ENCODE measurements around the gene CECR2.
"Not testable (repeated sequence)": the region's sequence is repeated elsewhere in the genome, so short reads cannot be mapped to it uniquely, and the experiment has no call there.

CECR2 gene

GRCh38 chr22:17402293-17402692 is 33.0 kb downstream of the CECR2 start:
- DNase-seq (ENCODE audit: low spot score), result no peak
- FAIRE-seq, result no peak

DNA sequence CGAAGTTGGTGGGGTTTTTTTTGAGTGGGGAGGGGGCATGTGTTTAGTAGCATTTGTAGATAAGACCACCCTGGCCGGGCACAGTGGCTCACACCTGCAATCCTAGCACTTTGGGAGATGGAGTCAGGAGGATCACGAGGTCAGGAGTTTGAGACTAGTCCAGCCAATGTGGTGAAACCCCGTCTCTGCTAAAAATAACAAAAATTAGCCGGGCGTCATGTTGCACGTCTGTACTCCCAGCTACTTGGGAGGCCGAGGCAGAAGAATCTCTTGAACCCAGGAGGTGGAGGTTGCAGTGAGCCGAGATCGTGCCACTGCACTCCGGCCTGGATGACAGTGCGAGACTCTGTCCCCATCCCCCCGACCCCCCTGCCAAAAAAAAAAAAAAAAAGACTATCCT is 34.6 kb downstream of the CECR2 start:
- DNase-seq (ENCODE audit: low spot score) (no peak), FAIRE-seq (no peak)

DNA sequence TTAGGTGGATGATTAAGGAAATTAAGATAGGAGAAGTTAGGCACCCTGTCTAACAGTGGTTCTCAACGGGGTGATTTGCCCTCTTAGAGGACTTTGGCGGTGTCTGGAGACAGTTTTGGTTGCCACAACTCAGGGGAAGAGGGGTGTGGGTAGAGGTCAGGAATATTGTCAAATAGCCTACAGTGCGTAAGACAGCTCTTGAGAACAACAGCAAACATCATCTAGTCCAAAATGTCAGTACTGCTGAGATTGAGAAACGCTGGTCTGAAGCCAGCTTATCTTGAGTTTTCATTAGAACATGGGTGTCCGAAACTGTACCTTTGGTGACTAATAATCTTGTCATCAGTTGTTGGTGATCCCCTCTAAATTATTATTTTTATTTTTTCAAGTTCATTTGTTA is 38.4 kb downstream of the CECR2 start:
- DNase-seq (ENCODE audit: low spot score), result no peak
- no peak for FAIRE-seq

- no peak for DNase-seq (ENCODE audit: low spot score)
- FAIRE-seq, result no peak
Measured at GRCh38 chr22:17410576-17410975, 41.3 kb downstream of the CECR2 start.

DNA sequence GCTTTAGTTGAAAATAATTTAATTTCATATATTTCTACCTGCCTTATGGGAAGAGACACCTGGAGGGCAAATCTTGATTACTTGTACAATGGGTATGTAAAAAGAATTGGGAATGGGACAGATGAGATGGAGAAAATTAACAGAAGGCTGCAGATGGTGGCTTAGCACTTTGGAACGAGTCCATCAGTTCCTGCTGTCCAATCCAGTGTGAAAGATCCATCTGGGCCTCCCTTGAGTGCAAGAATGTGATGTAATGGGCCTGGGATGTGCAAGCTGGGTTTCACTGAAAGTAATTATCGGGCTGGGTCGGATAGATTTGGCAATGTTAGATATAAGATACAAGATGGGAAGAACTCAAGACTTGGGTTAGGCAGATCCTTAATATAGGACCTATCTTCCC is 42.0 kb downstream of the CECR2 start:
- no peak for FAIRE-seq
- DNase-seq (ENCODE audit: low spot score), result no peak

GRCh38 chr22:17412232-17412631 is 43.0 kb downstream of the CECR2 start:
- DNase-seq (ENCODE audit: low spot score), result no peak
- no peak for FAIRE-seq

- no peak for FAIRE-seq
- no peak for DNase-seq (ENCODE audit: low spot score)
Measured at GRCh38 chr22:17418890-17419324, 49.6 kb downstream of the CECR2 start.

- no peak for FAIRE-seq
- no peak for DNase-seq (ENCODE audit: low spot score)
Measured at GRCh38 chr22:17419348-17419747, 50.1 kb downstream of the CECR2 start.

DNA sequence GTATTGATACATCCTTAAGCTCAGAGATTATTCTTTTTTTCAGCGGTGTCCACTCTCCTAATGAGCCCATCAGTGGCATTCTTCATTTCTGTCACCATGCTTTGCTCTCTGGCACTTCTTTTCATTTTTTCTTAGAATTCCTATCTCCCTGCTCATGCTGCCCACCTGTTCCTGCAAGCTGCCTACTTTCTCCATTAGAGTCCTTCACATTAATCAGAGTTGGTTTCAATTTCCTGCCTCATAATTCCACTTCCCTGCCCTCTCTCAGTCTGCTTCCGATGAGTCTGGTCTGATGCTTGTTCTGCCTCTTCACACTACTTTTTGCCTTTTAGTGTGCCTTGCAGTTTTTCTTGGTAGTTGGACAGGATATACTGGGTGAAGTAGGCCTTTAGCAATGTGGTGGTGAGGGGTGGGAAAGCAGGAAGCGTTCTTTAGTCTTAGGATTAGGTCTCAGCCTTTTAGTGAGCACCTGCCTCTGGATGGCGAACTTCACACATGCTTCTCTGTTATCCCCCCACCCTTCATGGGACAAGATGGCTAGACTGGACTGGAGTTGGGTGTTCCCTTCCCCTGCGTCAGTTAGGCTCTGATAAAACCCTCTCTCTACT is 53.6 kb downstream of the CECR2 start:
- FAIRE-seq (no peak), DNase-seq (ENCODE audit: low spot score) (no peak)

GRCh38 chr22:17423616-17424015 is 54.4 kb downstream of the CECR2 start:
- no peak for FAIRE-seq

GRCh38 chr22:17427528-17427927 is 58.3 kb downstream of the CECR2 start:
- not testable (repeated sequence) for DNase-seq (ENCODE audit: low spot score); FAIRE-seq

More at GRCh38 chr22:17423616-17424015, 54.4 kb downstream of the CECR2 start:
- no peak for DNase-seq (ENCODE audit: low spot score)

DNA sequence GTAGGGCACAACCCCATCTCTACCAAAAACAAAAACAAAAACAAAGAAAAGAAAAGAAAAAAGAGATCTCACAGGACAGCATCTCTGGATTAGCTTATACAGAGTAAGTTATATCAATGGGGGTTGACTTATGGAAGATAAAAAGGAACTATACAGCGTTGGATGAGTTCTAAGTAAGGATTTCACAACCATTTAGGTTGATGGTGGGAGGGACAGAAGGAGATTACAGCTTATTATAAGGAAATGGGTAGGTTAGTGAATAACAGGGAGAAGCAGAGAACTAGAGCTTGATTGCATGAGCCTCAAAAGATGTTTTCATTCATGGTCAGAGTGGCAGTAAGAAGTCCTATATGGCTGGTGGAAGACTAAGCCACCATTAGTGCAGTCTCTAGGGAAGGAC is 60.3 kb downstream of the CECR2 start:
- no peak for DNase-seq (ENCODE audit: low spot score)
- no peak for FAIRE-seq

DNA sequence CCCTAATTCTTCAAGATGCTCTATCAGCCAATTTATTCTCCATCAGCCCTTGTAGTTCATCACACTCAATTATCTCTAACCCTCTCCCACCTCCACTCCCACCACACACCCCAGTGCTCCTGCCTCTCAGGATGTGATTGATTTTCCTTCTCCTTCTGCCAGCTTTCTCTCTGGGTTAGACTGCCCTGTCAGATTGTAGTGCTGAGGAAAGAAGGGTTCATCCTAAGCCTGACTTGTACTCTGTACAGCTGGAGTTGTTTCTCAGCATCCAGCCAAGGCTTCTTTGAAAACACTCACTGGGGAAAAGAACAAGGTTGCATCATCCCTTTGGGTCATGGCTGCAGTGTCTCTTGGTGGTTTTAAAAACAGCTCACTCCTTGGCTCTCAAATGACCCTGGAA is 61.2 kb downstream of the CECR2 start:
- FAIRE-seq (no peak), DNase-seq (ENCODE audit: low spot score) (no peak)

- FAIRE-seq (no peak), DNase-seq (ENCODE audit: low spot score) (no peak)
Measured at GRCh38 chr22:17431179-17431578, 61.9 kb downstream of the CECR2 start.

DNA sequence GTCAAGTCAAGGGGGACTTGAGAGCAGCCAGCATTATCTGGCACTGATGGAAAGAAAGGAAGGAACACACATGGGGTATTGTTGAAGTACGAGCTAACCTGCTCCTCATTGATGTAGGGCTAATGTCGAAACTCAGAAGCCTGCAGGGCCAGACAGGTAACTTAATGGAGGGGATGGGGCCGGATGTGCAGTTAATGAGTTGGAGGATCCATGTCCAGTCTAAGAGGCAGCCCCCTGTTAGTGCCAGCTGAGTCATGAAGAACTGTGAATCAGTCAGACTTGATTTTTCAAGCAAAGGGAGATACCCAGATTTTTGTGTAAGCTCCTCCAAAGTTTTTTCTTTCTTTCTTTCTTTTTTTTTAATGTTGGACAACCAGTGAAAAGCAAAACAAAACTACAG is 65.6 kb downstream of the CECR2 start:
- DNase-seq (ENCODE audit: low spot score) (no peak), FAIRE-seq (no peak)

- FAIRE-seq, result no peak
Measured at GRCh38 chr22:17435375-17435774, 66.1 kb downstream of the CECR2 start.

GRCh38 chr22:17436382-17436980 is 67.2 kb downstream of the CECR2 start:
- DNase-seq (ENCODE audit: low spot score), result no peak
- FAIRE-seq, result no peak

More at GRCh38 chr22:17435375-17435774, 66.1 kb downstream of the CECR2 start:
- no peak for DNase-seq (ENCODE audit: low spot score)

DNA sequence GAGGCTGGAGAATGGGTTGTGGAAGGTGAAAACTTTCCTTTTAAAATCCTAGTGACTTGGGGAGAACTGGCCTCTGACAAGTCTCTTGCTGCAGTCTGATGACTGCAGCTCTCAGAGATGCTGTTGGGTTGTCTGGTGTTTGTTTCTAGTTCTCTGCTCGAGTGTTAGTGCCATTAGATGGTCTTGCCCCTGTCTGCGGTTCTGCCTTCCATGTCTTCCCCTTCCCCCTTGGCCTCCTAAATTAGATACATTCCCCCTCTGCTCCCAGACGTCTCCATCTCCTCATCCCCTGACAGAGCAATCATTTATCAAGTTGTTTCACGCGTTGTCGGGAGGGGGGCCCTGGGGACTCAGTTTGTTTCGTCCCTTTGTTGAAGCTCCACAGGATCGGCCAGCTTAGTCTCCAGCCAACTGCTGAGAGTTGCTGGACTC is 67.7 kb downstream of the CECR2 start:
- FAIRE-seq (no peak), DNase-seq (ENCODE audit: low spot score) (no peak)

- DNase-seq (ENCODE audit: low spot score) (no peak), FAIRE-seq (no peak)
Measured at GRCh38 chr22:17438026-17438425, 68.8 kb downstream of the CECR2 start.

- no peak for DNase-seq (ENCODE audit: low spot score)
- no peak for FAIRE-seq
Measured at GRCh38 chr22:17441326-17441725, 72.1 kb downstream of the CECR2 start.

GRCh38 chr22:17443405-17444203 is 74.3 kb downstream of the CECR2 start:
- DNase-seq (ENCODE audit: low spot score) (no peak), FAIRE-seq (no peak)

- FAIRE-seq (no peak), DNase-seq (ENCODE audit: low spot score) (no peak)
Measured at GRCh38 chr22:17444204-17444504, 74.9 kb downstream of the CECR2 start.

DNA sequence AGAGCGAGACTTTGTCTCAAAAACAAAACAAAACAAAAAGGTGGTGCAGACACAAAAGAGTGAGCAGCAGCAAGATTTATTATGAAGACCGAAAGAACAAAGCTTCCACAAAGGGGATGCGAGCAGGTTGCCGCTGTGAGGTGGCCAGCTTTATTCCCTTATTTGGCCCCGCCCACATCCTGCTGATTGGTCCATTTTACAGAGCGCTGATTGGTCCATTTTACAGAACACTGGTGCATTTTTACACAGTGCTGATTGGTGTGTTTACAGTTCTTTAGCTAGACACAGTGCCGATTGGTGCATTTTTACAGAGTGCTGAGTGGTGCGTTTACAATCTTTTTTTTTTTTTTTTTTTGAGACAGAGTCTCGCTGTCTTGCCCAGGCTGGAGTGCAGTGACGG is 77.4 kb downstream of the CECR2 start:
- FAIRE-seq (no peak), DNase-seq (ENCODE audit: low spot score) (no peak)
